Motor neuron (in vitro differentiated cells): ENCODE results near the gene BHLHE23. TPM values are rescaled to one million over a fixed set of nuclear protein-coding genes. Genes with fewer than 3 reads are reported as not detected.

Experiments
- ATAC-seq, 8 experiments: fragments of 200-7000 bp; cut with Tn5 transposase; replicated peaks in 6 of 8; 2 replicates each; pipeline ENCODE4 v1.8.0; 2021; ENCODE audit warnings: mild to moderate bottlenecking in 8 of 8, moderate library complexity in 8 of 8
- H3K27ac ChIP-seq, 2 donors: fragments of 250-450 bp; sonication (Bioruptor Pico); 2 replicates each; pipeline ENCODE4 v1.9.0; 2021; ENCODE audit warnings: antibody characterized with exemption in 2 of 2, mild to moderate bottlenecking in 2 of 2, moderate library complexity in 1 of 2
- H3K4me1 ChIP-seq, 2 donors: fragments of 250-450 bp; sonication (Bioruptor Pico); replicated peaks in 1 of 2; 2 replicates each; pipeline ENCODE4 v1.6.1; 2021; ENCODE audit warnings: antibody characterized with exemption in 2 of 2, mild to moderate bottlenecking in 2 of 2, moderate library complexity in 1 of 2
- H3K4me3 ChIP-seq, 5 donors: fragments of 250-450 bp; sonication (Bioruptor Pico); 2 replicates each; pipeline ENCODE4 v1.9.0; 2021; ENCODE audit warnings: antibody characterized with exemption in 5 of 5, mild to moderate bottlenecking in 5 of 5, moderate library complexity in 4 of 5
- WGBS, 10 experiments: fragments of 450-650 bp; shearing (Covaris generic); methylation state at CpG; one replicate each; pipeline ENCODE4 v1.0.0; 2022; 5-methylcytosine and 5-hydroxymethylcytosine counted together
- in situ Hi-C, 9 experiments: fragments of 400-800 bp; cut with MboI; loops; one replicate each; pipeline ENCODE4 v1.15.0; 2021; ENCODE audit warnings: low sequenced_read_pairs in 9 of 9, low pct_unique_long_range_greater_than_20kb in 2 of 9; ENCODE audit not compliant: unreplicated experiment in 9 of 9
- total RNA-seq, 8 experiments: library from RNA; unstranded; fragments of 300-600 nt; gene quantifications; 2 replicates each; pipeline versions ENCODE4 v1.2.3 to v1.2.4, GENCODE V29; 2022

The BHLHE23 gene
- total RNA-seq, 8 experiments from 2014 or later: 0.21 to 0.52 (median 0.22) TPM; not detected in 5

DNA sequence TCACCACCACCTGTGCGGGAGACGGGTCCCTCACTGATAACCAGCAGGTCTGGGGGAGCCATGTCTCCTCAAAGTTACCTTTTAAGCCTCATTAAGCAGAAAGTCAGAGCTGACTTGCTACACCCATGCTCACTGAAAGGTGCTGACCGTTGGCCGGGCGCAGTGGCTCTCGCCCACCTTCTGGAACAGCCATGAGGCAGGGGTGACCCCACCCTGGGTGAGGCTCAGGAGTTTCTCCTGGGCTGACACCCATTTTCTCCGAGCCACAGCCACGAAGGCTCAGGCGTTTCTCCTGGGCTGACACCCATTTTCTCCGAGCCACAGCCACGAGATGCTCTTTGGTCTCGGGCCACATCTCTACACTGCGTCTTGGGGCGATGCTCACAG lies 10.2 kb downstream of the BHLHE23 start:
- no peak overlapping the region for H3K27ac ChIP-seq
- peaks cover 9 to 18% of the 10 kb centered on the region in 2 donors for H3K4me1 ChIP-seq
- ATAC-seq: no peak
- 47 to 100% (median 90%) methylated on average over 1 to 11 of the region's 14 CpGs; no CpG with 5 or more reads in 5 of the 10 experiments for WGBS, 10 experiments
- no peak overlapping the region for H3K4me3 ChIP-seq
- in situ Hi-C loops: no loop called here

DNA sequence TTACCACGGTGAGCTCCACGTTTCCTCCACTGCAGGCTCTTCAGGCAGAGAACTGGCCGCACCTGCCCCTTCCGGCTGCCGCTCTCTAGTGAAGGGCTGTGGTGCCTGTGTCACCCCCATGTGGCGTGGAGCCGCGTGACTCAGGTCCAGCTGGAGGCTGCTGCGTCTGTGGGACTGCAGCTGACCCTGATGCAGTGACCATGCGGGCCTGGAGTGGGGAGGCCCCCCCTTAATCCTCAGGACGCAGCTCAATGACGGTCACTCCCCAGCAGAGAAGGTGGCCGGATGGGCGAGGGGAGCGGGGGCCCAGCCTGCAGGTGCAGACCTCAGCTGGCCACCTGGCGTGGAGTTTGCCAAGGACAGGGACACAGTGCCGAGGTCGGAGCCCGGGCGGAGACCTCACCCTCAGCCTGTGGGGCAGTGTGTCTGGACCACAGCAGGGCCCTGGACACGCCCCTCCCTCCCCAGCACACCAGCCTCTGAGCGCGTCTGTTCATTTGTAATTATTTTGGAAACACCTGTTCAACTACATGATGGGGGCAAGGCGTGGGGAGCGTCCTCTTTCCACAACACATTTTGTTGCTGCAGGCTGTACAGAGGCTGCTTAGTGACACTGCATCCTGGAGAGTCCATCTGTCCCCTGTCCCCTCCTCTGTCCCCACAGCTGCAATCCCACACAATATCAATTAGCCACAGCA lies 10.7 kb downstream of the BHLHE23 start:
- 0 to 75% (median 51%) methylated on average over 1 to 10 of the region's 25 CpGs; no CpG with 5 or more reads in 4 of the 10 experiments for WGBS, 10 experiments
- in situ Hi-C loops: no loop called here
- ATAC-seq: peak in 5 of 8 experiments; percentile 82 to 92 (median 88)
- peaks cover 9 to 18% of the 10 kb centered on the region in 2 donors for H3K4me1 ChIP-seq
- H3K4me3 ChIP-seq: no peak overlapping the region
- no peak overlapping the region for H3K27ac ChIP-seq

DNA sequence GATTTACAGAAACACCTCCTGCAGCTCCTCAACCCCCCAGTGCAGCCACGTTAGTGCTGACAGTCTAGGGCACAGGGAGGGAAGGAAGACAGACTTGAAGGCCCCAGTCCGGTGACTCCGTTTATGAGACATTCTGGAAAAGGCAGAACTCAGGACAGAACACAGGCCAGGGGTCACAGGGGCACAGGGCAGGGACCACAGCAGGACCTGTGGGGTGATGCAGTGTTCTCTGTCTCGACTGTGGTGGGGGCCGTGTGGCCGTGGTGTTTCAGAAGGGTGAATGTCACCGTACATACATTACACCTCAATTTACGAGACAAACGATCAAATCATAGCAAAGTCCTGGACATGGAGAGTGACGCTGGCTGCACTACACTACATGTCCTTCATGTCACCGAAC lies 11.3 kb downstream of the BHLHE23 start:
- peaks cover 9 to 18% of the 10 kb centered on the region in 2 donors for H3K4me1 ChIP-seq
- peak in 5 of 8 experiments; percentile 19 to 46 (median 21) for ATAC-seq
- no peak overlapping the region for H3K4me3 ChIP-seq
- no peak overlapping the region for H3K27ac ChIP-seq
- in situ Hi-C loops: no loop called here
- 33 to 93% (median 60%) methylated on average over 1 to 10 of the region's 11 CpGs; no CpG with 5 or more reads in 3 of the 10 experiments for WGBS, 10 experiments

DNA sequence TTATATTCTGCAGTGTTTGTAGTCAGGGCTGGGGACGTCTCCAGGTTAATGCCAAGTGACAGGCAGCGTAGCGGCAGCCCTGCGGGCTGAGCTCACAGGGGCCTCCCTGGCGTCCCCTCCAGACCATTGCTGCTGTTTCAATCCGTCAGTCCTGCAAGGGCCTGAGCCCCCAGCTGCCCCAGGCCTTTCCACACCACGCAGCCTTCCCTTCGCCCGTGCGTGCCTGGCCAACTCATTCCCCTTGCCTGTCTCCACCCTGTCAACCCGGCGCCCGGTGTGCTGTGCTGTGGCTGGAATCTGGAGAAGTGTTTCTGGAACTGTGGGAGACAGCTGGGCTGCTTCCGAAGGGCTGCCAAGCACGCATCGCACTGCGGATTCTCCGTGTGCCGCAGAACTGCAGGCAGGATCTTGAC lies 11.9 kb downstream of the BHLHE23 start:
- Histone ChIP-seq H3K27ac (no peak overlapping the region), H3K4me3 (no peak overlapping the region), H3K4me1 (peaks cover 9 to 18% of the 10 kb centered on the region in 2 donors)
- 60 to 91% (median 81%) methylated on average over 1 to 8 of the region's 19 CpGs; no CpG with 5 or more reads in 6 of the 10 experiments for WGBS, 10 experiments
- in situ Hi-C loops: no loop called here
- ATAC-seq: peak in 2 of 8 experiments; percentile 7 to 8

DNA sequence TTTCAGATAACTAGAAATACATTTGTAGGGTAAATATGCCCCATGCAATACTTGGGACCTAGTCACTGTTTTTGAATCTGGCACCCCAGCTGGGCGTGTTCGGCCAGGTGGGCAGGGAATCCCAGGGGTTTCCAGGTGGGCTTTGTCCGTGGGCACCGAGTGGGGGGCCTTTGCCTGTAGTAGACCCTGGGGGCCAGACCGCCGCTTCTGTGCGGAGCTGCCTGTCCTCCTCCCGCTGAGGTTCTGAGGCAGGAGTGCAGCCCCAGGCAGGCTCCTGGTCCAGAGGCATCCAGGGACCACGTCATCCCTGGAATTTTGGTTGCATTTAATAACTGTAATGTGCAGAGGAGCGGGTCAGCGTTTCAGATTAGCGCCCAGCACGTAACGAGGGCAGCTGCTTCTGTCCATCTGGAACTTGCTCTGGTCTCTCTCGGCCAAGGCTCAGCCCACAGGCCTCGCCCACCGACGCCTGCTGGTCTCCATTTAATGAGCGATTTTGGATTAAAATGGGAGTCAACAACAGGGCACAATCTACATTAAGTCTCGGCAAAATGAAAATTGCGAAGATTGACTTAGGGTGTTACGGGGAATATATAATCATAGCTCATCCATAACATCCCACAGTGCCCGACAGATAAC lies 12.8 kb downstream of the BHLHE23 start:
- Histone ChIP-seq H3K4me3 (no peak overlapping the region), H3K27ac (no peak overlapping the region), H3K4me1 (peaks cover 9 to 18% of the 10 kb centered on the region in 2 donors)
- ATAC-seq: no peak
- WGBS, 10 experiments: 39 to 96% (median 75%) methylated on average over 5 to 11 of the region's 23 CpGs; no CpG with 5 or more reads in 3 of the 10 experiments
- in situ Hi-C loops: no loop called here

DNA sequence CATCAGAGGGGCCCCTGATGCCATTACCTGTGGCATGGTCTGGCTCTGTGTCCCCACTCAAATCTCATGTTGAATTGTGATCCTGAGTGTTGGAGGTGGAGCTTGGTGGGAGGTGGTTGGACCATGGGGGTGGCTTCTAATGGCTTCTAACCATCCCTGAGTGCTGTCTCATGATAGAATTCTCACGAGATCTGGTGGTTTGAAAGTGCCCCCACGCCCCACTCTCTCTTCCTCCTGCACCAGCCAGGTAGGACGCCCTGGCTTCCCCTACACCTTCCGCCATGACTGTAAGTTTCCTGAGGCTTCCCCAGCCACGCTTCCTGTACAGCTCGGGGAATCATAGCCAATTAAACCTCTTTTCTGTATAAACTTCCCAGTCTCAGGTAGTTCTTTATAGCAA lies 14.9 kb downstream of the BHLHE23 start:
- ATAC-seq: no peak
- WGBS, 10 experiments: 10 to 76% (median 63%) methylated on average over 1 to 6 of the region's 6 CpGs; no CpG with 5 or more reads in 4 of the 10 experiments
- in situ Hi-C loops: no loop called here
- H3K4me1 ChIP-seq: peaks cover 12 to 23% of the 10 kb centered on the region in 2 donors
- H3K27ac ChIP-seq: no peak overlapping the region
- H3K4me3 ChIP-seq: no peak overlapping the region

DNA sequence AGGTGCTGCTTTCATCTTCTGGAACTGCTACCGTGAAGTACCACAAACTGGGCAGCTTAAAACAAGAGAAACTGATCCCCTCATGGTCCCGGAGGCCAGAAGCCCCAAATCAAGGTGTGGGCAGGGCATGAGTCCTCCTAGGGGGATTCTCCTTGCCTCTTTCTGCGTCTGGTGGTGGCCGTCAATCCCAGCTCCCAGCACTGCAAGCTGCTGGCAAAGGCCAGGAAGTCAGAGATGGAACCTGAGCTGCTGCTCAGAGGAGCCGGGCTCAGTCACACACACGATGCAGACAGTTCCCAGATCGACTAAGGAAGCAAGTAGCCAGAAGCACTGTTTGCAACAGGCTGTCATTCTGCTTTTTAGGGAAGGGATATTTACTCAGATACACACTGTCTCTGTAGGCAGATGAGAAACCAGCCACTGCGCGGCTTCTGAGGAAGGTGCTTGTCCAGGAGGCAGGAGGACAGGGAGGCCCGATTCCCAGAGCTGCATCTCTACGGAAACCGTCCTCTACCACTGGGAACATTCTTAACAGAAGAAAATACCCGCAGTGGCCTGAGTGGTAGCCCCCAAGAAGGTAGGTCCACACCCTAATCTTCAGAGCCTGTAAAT lies 15.5 kb downstream of the BHLHE23 start:
- ATAC-seq: no peak
- Histone ChIP-seq H3K4me3 (no peak overlapping the region), H3K27ac (no peak overlapping the region), H3K4me1 (peaks cover 15 to 24% of the 10 kb centered on the region in 2 donors)
- WGBS, 10 experiments: 33 to 81% (median 62%) methylated on average over 4 to 10 of the region's 13 CpGs; no CpG with 5 or more reads in 4 of the 10 experiments
- in situ Hi-C loops: no loop called here

DNA sequence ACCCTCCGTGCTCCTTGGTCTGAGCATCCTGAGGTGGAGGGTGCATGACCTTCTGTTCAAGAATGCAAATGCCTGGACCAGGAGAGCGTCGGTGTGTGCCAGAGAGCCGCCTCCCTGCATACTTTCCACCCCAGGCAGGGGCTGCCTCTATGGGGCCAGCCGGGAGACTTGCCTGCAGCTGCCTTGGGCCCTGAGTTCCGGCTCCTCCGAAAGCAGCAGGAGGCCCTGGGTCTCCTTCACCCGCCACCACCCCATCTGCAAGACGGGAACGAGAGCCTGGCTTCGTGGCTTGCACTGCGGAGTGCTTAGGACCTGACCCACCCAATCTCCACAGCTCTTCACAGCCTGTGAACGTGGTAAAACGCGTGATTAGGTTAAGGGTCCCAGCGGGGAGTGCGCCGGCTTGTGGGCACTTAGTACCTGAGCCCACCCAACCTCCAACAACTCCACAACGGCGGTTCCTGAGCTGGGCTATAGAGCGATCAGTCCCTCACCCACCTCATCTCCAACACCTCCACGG lies 16.4 kb downstream of the BHLHE23 start:
- in situ Hi-C loops: no loop called here
- peaks cover 16 to 25% of the 10 kb centered on the region in 2 donors for H3K4me1 ChIP-seq
- no peak overlapping the region for H3K4me3 ChIP-seq
- no peak for ATAC-seq
- WGBS, 10 experiments: 54 to 100% (median 67%) methylated on average over 1 to 9 of the region's 22 CpGs; no CpG with 5 or more reads in 7 of the 10 experiments
- H3K27ac ChIP-seq: no peak overlapping the region

DNA sequence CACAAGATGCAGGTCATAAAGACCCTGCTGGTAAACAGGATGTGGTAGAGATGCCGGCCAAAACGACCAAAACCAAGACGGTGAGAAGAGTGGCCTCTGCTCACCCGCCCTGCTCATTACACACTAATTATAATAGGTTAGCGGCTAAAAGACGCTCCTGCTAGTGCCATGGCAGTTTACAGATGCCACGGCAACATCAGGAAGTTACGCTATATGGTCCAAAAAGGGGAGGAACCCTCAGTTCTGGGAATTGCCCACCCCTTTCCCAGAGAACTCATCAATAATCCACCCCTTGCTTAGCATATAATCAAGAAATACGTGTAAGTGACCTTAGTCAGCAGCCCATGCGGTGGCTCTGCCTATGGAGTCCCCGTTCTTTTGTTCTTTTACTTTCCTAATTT lies 17.6 kb downstream of the BHLHE23 start:
- in situ Hi-C loops: no loop called here
- WGBS, 10 experiments: 47 to 94% (median 84%) methylated on average over 2 to 10 of the region's 11 CpGs; no CpG with 5 or more reads in 2 of the 10 experiments
- H3K4me1 ChIP-seq: peaks cover 24 to 26% of the 10 kb centered on the region in 2 donors
- ATAC-seq: no peak
- H3K4me3 ChIP-seq: no peak overlapping the region
- no peak overlapping the region for H3K27ac ChIP-seq

DNA sequence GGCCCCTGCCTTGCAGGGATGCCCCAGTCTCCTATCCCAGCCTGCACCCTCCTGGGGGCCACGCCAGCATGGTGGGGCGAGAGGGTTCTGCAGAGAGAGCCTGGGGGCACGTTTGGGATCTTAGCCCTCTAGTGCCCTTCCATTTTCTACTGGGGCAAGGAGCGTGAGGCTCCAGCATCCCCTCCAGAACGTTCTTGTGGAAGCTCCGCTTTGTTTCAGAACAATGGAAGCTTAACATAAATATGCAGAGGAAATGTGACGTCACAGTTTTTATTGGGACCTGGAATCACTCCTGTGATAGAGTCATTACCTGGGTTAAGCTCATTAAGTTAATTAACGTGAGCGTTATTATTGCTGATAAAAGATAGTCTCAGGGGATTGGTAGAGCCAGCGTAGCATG lies 19.6 kb downstream of the BHLHE23 start:
- ATAC-seq: no peak
- in situ Hi-C loops: no loop called here
- 0 to 75% (median 70%) methylated on average over 1 to 4 of the region's 10 CpGs; no CpG with 5 or more reads in 5 of the 10 experiments for WGBS, 10 experiments
- H3K4me3 ChIP-seq: no peak overlapping the region
- no peak overlapping the region for H3K27ac ChIP-seq
- peaks cover 36 to 41% of the 10 kb centered on the region in 2 donors for H3K4me1 ChIP-seq

DNA sequence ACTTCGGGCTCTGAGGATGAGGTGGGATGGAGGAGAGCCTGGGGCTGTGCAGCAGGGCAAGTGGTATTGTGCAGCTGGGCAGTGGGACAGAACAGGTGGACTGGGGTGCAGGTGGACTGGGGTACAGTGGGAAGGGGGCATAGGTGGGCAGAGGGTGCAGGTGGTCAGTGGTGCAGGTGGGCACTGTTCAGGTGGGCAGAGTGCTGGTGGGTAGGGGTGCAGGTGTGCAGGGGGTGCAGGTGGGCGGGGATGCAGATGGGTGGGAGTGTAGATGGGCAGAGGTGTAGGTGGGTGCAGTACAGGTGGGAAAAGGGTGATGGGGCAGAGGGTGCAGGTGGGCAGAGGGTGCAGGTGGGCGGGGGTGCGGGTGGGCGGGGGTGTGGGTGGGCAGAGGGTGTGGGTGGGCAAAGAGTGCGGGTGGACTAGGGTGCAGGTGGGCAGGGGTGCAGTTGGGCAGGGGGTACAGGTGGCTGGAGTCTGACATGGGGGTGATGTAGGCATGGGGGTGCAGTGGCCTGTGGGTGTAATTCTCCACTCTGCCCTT lies 20.4 kb downstream of the BHLHE23 start:
- in situ Hi-C loops: no loop called here
- H3K4me1 ChIP-seq: peaks cover 41 to 48% of the 10 kb centered on the region in 2 donors
- no peak for ATAC-seq
- no peak overlapping the region for H3K4me3 ChIP-seq
- no CpG with 5 or more reads among the region's 6 CpGs for WGBS, 10 experiments
- H3K27ac ChIP-seq: no peak overlapping the region

DNA sequence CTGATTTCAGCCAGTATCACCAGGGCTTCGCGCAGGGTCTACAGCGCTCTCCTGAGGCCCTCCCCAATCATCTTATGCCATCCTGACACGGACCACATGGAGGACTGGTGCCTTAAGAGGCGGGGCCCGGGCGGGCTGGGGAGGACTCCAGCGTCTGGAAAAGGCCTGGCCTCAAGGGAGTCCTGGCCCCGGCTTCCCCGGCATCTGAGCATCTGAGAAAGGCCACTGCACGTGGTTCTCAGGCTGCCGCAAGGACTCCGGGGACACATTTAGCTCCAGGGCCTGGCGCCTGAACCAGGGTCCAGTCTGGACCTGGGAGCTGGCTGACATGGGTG lies 21.4 kb downstream of the BHLHE23 start:
- in situ Hi-C loops: no loop called here
- 0 to 83% methylated on average over 1 to 4 of the region's 14 CpGs; no CpG with 5 or more reads in 8 of the 10 experiments for WGBS, 10 experiments
- H3K4me3 ChIP-seq: no peak overlapping the region
- peak in 1 of 8 experiments; percentile 12 for ATAC-seq
- H3K27ac ChIP-seq: peak overlapping the region; percentile 80 to 90
- peaks cover 48 to 54% of the 10 kb centered on the region in 2 donors for H3K4me1 ChIP-seq
